CD4-positive, alpha-beta memory T cell (primary cell): ENCODE results near the gene SLC5A1. TPM values are rescaled to one million over a fixed set of nuclear protein-coding genes. Genes with fewer than 3 reads are reported as not detected.

Experiments used
- CTCF ChIA-PET: fragments of 350-600 bp; sonication (Branson Sonifier 250); formaldehyde crosslinking; loops from one replicate; lab custom pipeline; 2021; ENCODE audit warnings: inconsistent platforms; ENCODE audit not compliant: partially characterized antibody; lab: Charles Lee
- POLR2A ChIA-PET: fragments of 350-600 bp; sonication (Branson Sonifier 250); formaldehyde crosslinking; loops from one replicate; lab custom pipeline; 2021; ENCODE audit not compliant: partially characterized antibody; lab: Charles Lee
- DNase-seq, 5 donors: peaks; one replicate each; pipeline versions ENCODE4 v3.0.0 to v3.0.0-alpha.2; 2020 to 2022; ENCODE audit warnings: mixed read lengths in 1 of 5
- H3K27ac ChIP-seq: one replicate; pipeline ENCODE4 v1.7.0; 2013; ENCODE audit warnings: low read depth, low read length
- H3K27me3 ChIP-seq: 2 replicates; pipeline ENCODE4 v1.7.0; 2013; ENCODE audit warnings: mild to moderate bottlenecking, low read length, moderate library complexity; ENCODE audit not compliant: insufficient read depth
- H3K36me3 ChIP-seq: 2 replicates; pipeline ENCODE4 v1.7.0; 2013; ENCODE audit warnings: mild to moderate bottlenecking, low read length, moderate library complexity; ENCODE audit not compliant: insufficient read depth
- H3K4me1 ChIP-seq: 2 replicates; pipeline ENCODE4 v1.7.0; 2013; ENCODE audit warnings: mild to moderate bottlenecking, low read length, moderate library complexity; ENCODE audit not compliant: insufficient read depth
- H3K4me3 ChIP-seq, 2 donors: one replicate each; pipeline ENCODE4 v1.7.0; 2013; ENCODE audit warnings: low read length in 2 of 2, mild to moderate bottlenecking in 1 of 2
- H3K9me3 ChIP-seq, 2 donors: one replicate each; pipeline ENCODE4 v1.7.0; 2013; ENCODE audit warnings: low read length in 2 of 2, control low read depth in 1 of 2; ENCODE audit not compliant: control insufficient read depth in 1 of 2
- H3K27ac Mint-ChIP-seq, 7 donors: one replicate each; pipeline ENCODE4 v1.8.0; 2020 to 2021; ENCODE audit warnings: mixed read lengths in 7 of 7, mild to moderate bottlenecking in 6 of 7, inconsistent platforms in 3 of 7, moderate library complexity in 3 of 7
- H3K27me3 Mint-ChIP-seq, 2 donors: one replicate each; pipeline ENCODE4 v1.8.0; 2020 to 2021; ENCODE audit warnings: mixed read lengths in 2 of 2
- H3K36me3 Mint-ChIP-seq, 2 donors: one replicate each; pipeline ENCODE4 v1.8.0; 2020 to 2021; ENCODE audit warnings: mixed read lengths in 2 of 2, inconsistent platforms in 1 of 2, mild to moderate bottlenecking in 1 of 2
- H3K4me1 Mint-ChIP-seq, 4 donors: one replicate each; pipeline ENCODE4 v1.8.0; 2020 to 2021; ENCODE audit warnings: mixed read lengths in 4 of 4, mild to moderate bottlenecking in 1 of 4
- H3K4me3 Mint-ChIP-seq, 8 donors: one replicate each; pipeline ENCODE4 v1.8.0; 2020 to 2021; ENCODE audit warnings: mixed read lengths in 8 of 8, mild to moderate bottlenecking in 7 of 8, moderate library complexity in 6 of 8, inconsistent platforms in 3 of 8
- H3K9me3 Mint-ChIP-seq, 8 donors: one replicate each; pipeline ENCODE4 v1.8.0; 2020 to 2021; ENCODE audit warnings: mixed read lengths in 8 of 8, mild to moderate bottlenecking in 5 of 8, inconsistent platforms in 3 of 8, moderate library complexity in 1 of 8
- intact Hi-C: fragments of 100-400 bp; cut with micrococcal nuclease; formaldehyde crosslinking; loops from one replicate; pipeline ENCODE4 v1.15.1; 2023
- polyA plus RNA-seq, 2 donors: library from polyadenylated mRNA; unstranded; fragments of 300-500 nt; fragmentation: Illumina TruSeq; gene quantifications; one replicate each; pipeline ENCODE4 v1.2.3, GENCODE V29; 2021
- total RNA-seq, 2 experiments: library from RNA; stranded (reverse); gene quantifications; one replicate each; pipeline ENCODE4 v1.2.3, GENCODE V29; 2021

Gene SLC5A1
- total and polyA plus RNA-seq, 4 experiments from 2014 or later: not detected

DNA sequence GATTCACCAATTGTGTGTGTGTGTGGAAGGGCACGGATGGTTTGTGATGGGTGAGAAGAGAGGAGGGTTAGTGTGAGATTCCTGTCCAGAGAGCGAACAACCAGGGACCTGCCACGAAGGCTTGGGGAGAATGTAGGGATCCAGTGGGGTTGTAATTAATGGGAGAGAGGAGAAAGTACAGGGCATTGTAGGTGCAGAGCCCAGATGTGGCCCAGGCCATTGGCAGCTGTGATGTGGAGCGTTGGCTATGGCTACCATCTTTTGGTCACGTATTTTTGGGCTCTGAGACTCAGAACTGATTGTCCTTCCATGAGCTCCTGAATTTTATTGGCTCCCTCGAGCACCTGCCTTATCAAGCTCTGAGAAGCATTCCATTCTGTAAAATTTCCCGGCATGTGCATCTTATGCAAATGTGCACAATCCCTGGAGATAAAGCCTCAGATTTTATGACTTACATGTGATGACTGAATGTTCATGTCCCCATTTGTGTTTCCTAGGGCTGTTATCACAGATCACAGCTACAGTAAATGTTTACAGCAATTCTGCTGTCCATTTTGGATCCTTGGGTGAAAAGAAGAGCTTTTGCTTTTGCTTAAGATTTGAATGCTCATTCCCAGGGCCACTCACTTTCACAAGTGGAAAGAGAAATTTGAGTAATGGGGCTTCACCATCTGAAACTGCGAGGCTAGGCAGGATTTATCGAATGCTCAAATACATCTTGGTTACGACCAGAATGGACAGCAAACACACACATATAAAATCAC is 33.1 kb downstream of the SLC5A1 start:
- no peaks in the 10 kb centered on the region for H3K36me3 ChIP-seq
- H3K4me3 ChIP-seq: no peak overlapping the region
- CTCF ChIA-PET: interaction anchor here (2.6 kb wide), 1 partner anchor 98 kb away, joined by 7 read pairs; no protein-coding TSS in a partner anchor
- Mint-ChIP-seq H3K4me1 (no peaks in the 10 kb centered on the region), H3K36me3 (no peaks in the 10 kb centered on the region), H3K9me3 (no peaks in the 10 kb centered on the region), H3K27me3 (peaks cover 6 to 14% of the 10 kb centered on the region in 2 donors), H3K27ac (no peak overlapping the region), H3K4me3 (no peak overlapping the region)
- H3K27me3 ChIP-seq: no peaks in the 10 kb centered on the region
- no peaks in the 10 kb centered on the region for H3K9me3 ChIP-seq
- no peak for DNase-seq
- intact Hi-C loops: no loop called here
- POLR2A ChIA-PET: no interaction called here
- no peaks in the 10 kb centered on the region for H3K4me1 ChIP-seq
- H3K27ac ChIP-seq: no peak overlapping the region

DNA sequence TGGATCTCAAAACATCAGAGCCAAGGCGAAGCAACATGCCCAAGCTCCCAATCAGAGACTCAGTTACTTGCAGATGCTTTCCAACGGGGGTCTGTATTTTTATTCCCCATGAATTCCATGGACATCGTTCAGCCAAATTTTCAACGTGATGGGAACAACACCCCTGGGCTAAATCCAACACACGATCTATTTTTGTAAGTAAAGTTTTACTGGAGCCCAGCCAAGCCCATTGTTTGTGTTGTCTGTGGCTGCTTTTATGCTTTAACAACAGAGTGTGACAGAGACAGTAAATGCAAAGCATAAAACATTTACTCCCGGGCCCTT is 33.7 kb downstream of the SLC5A1 start:
- Mint-ChIP-seq H3K27me3 (peaks cover 6 to 14% of the 10 kb centered on the region in 2 donors), H3K9me3 (no peaks in the 10 kb centered on the region), H3K4me1 (no peaks in the 10 kb centered on the region), H3K27ac (no peak overlapping the region), H3K4me3 (no peak overlapping the region), H3K36me3 (no peaks in the 10 kb centered on the region)
- POLR2A ChIA-PET: no interaction called here
- no peak overlapping the region for H3K4me3 ChIP-seq
- intact Hi-C loops: no loop called here
- no peaks in the 10 kb centered on the region for H3K4me1 ChIP-seq
- no peaks in the 10 kb centered on the region for H3K9me3 ChIP-seq
- CTCF ChIA-PET: interaction anchor here (2.6 kb wide), 1 partner anchor 99 kb away, joined by 7 read pairs; no protein-coding TSS in a partner anchor
- no peaks in the 10 kb centered on the region for H3K27me3 ChIP-seq
- DNase-seq: no peak
- H3K27ac ChIP-seq: no peak overlapping the region
- no peaks in the 10 kb centered on the region for H3K36me3 ChIP-seq

GRCh38 chr22:32077151-32077550 is 34.1 kb downstream of the SLC5A1 start:
- CTCF ChIA-PET: no interaction called here
- Mint-ChIP-seq H3K27me3 (peaks cover 8 to 15% of the 10 kb centered on the region in 2 donors), H3K4me1 (no peaks in the 10 kb centered on the region), H3K4me3 (no peak overlapping the region), H3K36me3 (no peaks in the 10 kb centered on the region), H3K27ac (no peak overlapping the region), H3K9me3 (no peaks in the 10 kb centered on the region)
- POLR2A ChIA-PET: no interaction called here
- no peak for DNase-seq
- H3K27me3 ChIP-seq: no peaks in the 10 kb centered on the region
- no peaks in the 10 kb centered on the region for H3K4me1 ChIP-seq
- H3K27ac ChIP-seq: no peak overlapping the region
- intact Hi-C loops: no loop called here
- no peak overlapping the region for H3K4me3 ChIP-seq
- H3K9me3 ChIP-seq: no peaks in the 10 kb centered on the region
- no peaks in the 10 kb centered on the region for H3K36me3 ChIP-seq

DNA sequence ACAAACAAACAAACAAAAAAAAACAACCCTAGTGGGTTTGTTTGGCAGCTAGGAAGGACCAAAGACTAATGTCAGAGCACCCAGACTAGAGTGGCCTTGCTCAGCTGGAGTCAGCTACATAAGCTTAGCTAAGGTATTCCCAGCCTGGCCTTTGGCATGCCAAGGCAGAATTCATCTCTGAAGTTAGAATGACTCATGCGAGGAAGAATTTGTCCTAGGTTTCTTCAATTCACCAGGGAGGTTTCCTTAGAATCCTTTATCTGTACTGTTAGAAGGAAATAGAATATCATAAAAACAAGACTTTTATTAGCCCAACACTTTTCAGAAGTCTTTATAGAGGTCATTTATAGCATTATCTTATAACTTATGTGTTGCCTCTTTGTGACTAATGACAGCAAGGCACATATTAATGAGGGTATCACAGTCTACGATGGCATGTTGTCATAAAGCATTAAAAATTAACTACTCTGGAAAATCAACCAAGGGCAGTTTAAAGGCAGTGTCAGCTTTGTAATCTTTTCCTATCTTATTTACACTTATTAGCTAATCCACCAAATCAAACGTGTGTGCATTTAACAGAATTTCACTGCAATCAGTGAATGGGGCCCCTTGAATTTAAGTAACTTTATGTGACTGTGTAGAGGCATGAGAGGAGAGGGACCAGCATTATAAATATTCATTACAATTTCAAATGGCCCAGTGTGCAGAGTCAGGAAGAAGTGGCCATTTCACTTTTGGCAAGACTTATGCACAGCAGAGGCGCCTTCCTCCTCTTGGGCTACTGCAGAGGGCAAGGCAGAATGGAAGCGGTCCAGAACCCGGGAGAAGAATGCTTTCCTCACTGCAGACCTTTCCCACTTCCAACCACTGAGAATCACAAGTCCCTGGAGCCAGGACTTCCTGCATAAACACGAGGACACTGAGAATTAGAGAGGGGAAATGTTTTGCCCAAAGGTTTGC is 36.3 kb downstream of the SLC5A1 start:
- Histone ChIP-seq H3K36me3 (no peaks in the 10 kb centered on the region), H3K9me3 (no peaks in the 10 kb centered on the region), H3K27ac (no peak overlapping the region), H3K4me3 (no peak overlapping the region), H3K4me1 (no peaks in the 10 kb centered on the region), H3K27me3 (no peaks in the 10 kb centered on the region)
- no peak overlapping the region for H3K4me3 Mint-ChIP-seq
- H3K27ac Mint-ChIP-seq: no peak overlapping the region
- H3K4me1 Mint-ChIP-seq: no peaks in the 10 kb centered on the region
- H3K36me3 Mint-ChIP-seq: no peaks in the 10 kb centered on the region
- intact Hi-C loops: loop anchor here (2.0 kb wide), 1 partner anchor 415 kb away; no protein-coding TSS in a partner anchor
- CTCF ChIA-PET: interaction anchor here (0.6 to 3.5 kb wide), 3 partner anchors 102 to 167 kb away, joined by 3 to 14 read pairs (median 4); no protein-coding TSS in a partner anchor
- H3K27me3 Mint-ChIP-seq: peaks cover 9 to 12% of the 10 kb centered on the region in 2 donors
- no peak for DNase-seq
- POLR2A ChIA-PET: no interaction called here
- no peaks in the 10 kb centered on the region for H3K9me3 Mint-ChIP-seq

DNA sequence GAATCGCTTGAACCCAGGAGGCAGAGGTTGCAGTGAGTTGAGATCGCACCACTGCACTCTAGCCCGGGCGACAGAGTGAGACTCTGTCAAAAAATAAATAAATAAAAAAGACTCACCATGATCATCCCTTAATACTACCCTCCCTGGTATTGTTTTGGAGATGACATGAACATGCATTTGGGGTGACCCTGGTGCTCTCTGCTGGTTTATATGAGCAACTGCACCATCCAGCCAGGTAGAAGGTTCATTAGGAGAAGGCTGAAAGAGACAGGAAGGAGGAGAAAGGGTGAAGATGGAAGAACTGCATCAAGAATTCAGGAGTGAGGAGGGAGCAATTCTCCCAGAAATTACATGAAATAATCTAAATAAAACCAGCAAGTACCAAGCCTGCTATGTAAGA is 37.8 kb downstream of the SLC5A1 start:
- H3K4me3 ChIP-seq: no peak overlapping the region
- H3K27ac ChIP-seq: no peak overlapping the region
- intact Hi-C loops: loop anchor here (2.0 kb wide), 1 partner anchor 416 kb away; no protein-coding TSS in a partner anchor
- Mint-ChIP-seq H3K4me3 (no peak overlapping the region), H3K9me3 (no peaks in the 10 kb centered on the region), H3K27me3 (peaks cover 5 to 8% of the 10 kb centered on the region in 2 donors), H3K4me1 (no peaks in the 10 kb centered on the region), H3K36me3 (no peaks in the 10 kb centered on the region), H3K27ac (no peak overlapping the region)
- no peaks in the 10 kb centered on the region for H3K9me3 ChIP-seq
- H3K4me1 ChIP-seq: no peaks in the 10 kb centered on the region
- DNase-seq: peak in 4 of 5 donors; percentile 29 to 46 (median 33)
- POLR2A ChIA-PET: interaction anchor here (0.6 kb wide), 1 partner anchor 395 kb away, joined by 3 read pairs; no protein-coding TSS in a partner anchor
- H3K27me3 ChIP-seq: no peaks in the 10 kb centered on the region
- CTCF ChIA-PET: interaction anchor here (1.1 to 3.7 kb wide), 7 partner anchors 13 to 416 kb away, joined by 3 to 34 read pairs (median 6); no protein-coding TSS in a partner anchor
- no peaks in the 10 kb centered on the region for H3K36me3 ChIP-seq

DNA sequence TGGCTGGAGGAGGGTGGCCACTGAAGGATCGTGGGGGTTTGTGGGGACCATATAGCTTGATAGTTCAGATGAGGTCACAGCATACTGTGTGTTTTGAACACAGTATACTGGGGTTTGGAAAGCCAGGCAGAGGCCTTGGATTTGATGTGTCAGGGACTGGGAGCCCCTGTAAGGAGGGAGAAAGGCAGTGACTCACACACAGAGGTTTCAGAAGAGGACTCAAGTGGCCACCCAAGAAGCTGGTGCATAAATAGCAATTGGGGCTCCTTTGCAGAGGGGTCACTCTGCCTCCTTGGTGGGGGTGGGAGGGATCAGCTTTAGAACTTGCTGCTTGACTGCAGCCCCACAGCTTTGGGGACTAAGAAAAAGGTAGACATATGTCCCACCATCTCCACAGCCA is 39.3 kb downstream of the SLC5A1 start:
- Histone ChIP-seq H3K9me3 (no peaks in the 10 kb centered on the region), H3K27me3 (no peaks in the 10 kb centered on the region), H3K36me3 (no peaks in the 10 kb centered on the region), H3K4me1 (no peaks in the 10 kb centered on the region), H3K27ac (no peak overlapping the region), H3K4me3 (no peak overlapping the region)
- H3K27ac Mint-ChIP-seq: no peak overlapping the region
- H3K27me3 Mint-ChIP-seq: peaks cover 8 to 15% of the 10 kb centered on the region in 2 donors
- ChIA-PET POLR2A (no interaction called here), CTCF (interaction anchor here (0.8 to 3.7 kb wide), 9 partner anchors 22 to 417 kb away, joined by 3 to 34 read pairs (median 5); no protein-coding TSS in a partner anchor)
- intact Hi-C loops: no loop called here
- H3K9me3 Mint-ChIP-seq: no peaks in the 10 kb centered on the region
- no peak for DNase-seq
- no peaks in the 10 kb centered on the region for H3K4me1 Mint-ChIP-seq
- H3K36me3 Mint-ChIP-seq: no peaks in the 10 kb centered on the region
- H3K4me3 Mint-ChIP-seq: no peak overlapping the region

DNA sequence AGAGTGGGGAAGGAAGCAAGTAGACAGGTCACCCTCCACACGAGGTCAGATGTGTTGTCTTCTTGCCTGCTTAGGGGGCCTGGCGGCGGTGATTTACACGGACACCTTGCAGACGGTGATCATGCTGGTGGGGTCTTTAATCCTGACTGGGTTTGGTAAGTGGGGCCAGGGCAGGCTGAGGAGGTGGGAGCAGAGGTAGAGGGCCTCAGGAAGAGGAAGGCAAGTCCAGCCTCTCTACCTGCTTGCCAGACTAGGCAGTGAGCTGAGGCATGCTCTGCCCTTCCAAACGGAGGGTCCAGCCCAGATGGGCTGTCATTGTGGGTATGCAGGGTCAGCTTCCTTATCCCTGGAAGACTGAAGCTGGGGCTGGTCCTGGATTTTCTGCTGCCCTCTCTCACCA is 39.9 kb downstream of the SLC5A1 start:
- POLR2A ChIA-PET: no interaction called here
- Histone ChIP-seq H3K4me3 (no peak overlapping the region), H3K27ac (no peak overlapping the region), H3K27me3 (no peaks in the 10 kb centered on the region), H3K36me3 (no peaks in the 10 kb centered on the region), H3K9me3 (no peaks in the 10 kb centered on the region), H3K4me1 (no peaks in the 10 kb centered on the region)
- Mint-ChIP-seq H3K4me3 (no peak overlapping the region), H3K9me3 (no peaks in the 10 kb centered on the region), H3K27me3 (peaks cover 11 to 19% of the 10 kb centered on the region in 2 donors), H3K36me3 (no peaks in the 10 kb centered on the region), H3K4me1 (no peaks in the 10 kb centered on the region), H3K27ac (no peak overlapping the region)
- CTCF ChIA-PET: interaction anchor here (0.9 to 3.7 kb wide), 5 partner anchors 22 to 112 kb away, joined by 3 to 34 read pairs (median 6); no protein-coding TSS in a partner anchor
- intact Hi-C loops: no loop called here
- DNase-seq: no peak
